Measurements from ENCODE around the gene VWA2. TPM values are rescaled to one million over a fixed set of nuclear protein-coding genes. Genes with fewer than 3 reads are reported as not detected.

Gene VWA2
- polyA plus RNA-seq, 1 donor (not counting 4 experiments of a cell fraction or from before 2014, with no cell fraction given), result 0.41 TPM

DNA sequence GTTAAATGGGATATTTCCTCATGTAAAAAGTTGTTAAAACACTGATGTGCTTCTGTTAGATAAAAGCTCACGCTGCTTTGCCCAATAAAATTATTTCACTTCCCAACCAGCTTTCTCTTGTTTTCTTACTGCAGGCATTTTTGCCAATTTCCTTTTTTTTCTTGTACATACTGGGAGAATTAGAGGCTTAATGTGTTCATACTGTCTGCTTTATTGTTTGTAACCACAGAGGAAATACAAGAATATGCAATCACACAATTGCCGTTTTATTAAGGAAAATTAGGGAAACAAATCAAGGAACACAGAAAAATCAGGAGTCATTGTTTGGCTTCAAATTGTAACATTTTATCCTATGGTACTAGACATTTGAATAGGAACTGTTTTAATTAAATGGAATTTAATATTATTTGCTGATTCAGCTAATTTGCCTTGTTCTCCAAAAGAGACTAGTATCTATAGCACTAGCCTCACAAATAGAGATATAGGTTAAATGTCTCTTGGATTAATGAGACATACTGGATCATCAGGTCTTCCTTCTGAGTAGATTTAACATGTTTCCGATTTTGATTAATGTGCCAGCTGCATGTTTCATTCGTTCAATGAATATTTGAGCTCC is 6.4 kb upstream of the VWA2 start:
- FAIRE-seq, result no peak
- TF ChIP-seq, protein P1, sequence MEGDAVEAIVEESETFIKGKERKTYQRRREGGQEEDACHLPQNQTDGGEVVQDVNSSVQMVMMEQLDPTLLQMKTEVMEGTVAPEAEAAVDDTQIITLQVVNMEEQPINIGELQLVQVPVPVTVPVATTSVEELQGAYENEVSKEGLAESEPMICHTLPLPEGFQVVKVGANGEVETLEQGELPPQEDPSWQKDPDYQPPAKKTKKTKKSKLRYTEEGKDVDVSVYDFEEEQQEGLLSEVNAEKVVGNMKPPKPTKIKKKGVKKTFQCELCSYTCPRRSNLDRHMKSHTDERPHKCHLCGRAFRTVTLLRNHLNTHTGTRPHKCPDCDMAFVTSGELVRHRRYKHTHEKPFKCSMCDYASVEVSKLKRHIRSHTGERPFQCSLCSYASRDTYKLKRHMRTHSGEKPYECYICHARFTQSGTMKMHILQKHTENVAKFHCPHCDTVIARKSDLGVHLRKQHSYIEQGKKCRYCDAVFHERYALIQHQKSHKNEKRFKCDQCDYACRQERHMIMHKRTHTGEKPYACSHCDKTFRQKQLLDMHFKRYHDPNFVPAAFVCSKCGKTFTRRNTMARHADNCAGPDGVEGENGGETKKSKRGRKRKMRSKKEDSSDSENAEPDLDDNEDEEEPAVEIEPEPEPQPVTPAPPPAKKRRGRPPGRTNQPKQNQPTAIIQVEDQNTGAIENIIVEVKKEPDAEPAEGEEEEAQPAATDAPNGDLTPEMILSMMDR (optimal IDR thresholded peaks at IDR 0.05 in 1 of 3, IDR thresholded peaks at IDR 0.05 in 1 of 3, conservative IDR thresholded peaks at IDR 0.05 in 1 of 3; ENCODE audit: extremely low read depth in 1 of 3, insufficient read depth in 2 of 3, low read length in 3 of 3), result no peak
- no peak for TF ChIP-seq EZH2 (IDR thresholded peaks at IDR 0.05; ENCODE audit: low read length)

DNA sequence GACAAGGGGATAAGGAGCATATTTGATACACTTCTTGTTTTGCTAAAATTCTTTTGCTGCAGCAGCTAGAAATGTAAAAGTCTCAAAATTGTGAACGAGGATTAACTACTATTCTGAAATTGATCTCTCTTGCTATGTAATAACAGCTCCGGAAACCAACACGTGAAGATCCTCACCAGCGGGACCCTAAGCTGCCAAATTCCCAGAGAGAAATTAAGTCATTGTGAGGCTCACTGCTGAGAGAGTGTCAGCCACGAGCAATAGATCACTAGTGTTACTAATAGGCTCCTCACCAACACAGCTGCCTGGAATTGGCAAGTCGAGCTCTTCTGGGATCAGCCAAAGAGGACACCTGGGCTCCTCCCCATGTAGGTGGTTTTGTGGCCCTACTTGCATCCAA is 5.6 kb upstream of the VWA2 start:
- no peak for FAIRE-seq
- Histone ChIP-seq H3K9ac (ENCODE audit: control insufficient read depth, extremely low read depth, insufficient read depth, low read length) (no peak overlapping the region), H3K4me1 (ENCODE audit: control insufficient read depth, extremely low read depth, insufficient read depth, low read length) (peaks cover 6% of the 10 kb centered on the region), H3K9me3 (ENCODE audit: control insufficient read depth, low read depth, low read length) (no peaks in the 10 kb centered on the region), H3K27ac (ENCODE audit: control insufficient read depth, insufficient read depth, low read length) (no peak overlapping the region), H3K36me3 (ENCODE audit: control insufficient read depth in 2 of 2, extremely low read depth in 1 of 2, insufficient read depth in 2 of 2, low read length in 2 of 2) (no peaks in the 10 kb centered on the region), H3K9me1 (ENCODE audit: control insufficient read depth, extremely low read depth, insufficient read depth, low read length) (no peaks in the 10 kb centered on the region), H4K20me1 (ENCODE audit: control insufficient read depth, extremely low read depth, insufficient read depth, low read length) (no peaks in the 10 kb centered on the region), H3K4me3 (ENCODE audit: control insufficient read depth in 2 of 3, extremely low read depth in 1 of 3, insufficient read depth in 2 of 3, low read depth in 1 of 3, low read length in 3 of 3) (no peak overlapping the region), H2AFZ (ENCODE audit: control insufficient read depth, low read length) (no peak overlapping the region), H3K79me2 (ENCODE audit: control insufficient read depth, insufficient read depth, low read length) (no peaks in the 10 kb centered on the region), H3K4me2 (ENCODE audit: control insufficient read depth, extremely low read depth, insufficient read depth, low read depth, low read length) (no peak overlapping the region), H3K27me3 (ENCODE audit: control insufficient read depth, extremely low read depth, insufficient read depth, low read length) (peaks cover 2% of the 10 kb centered on the region)
- dilution Hi-C loops (cut with MboI; ENCODE audit: extremely low pct_ligation_motif_present, low sequenced_read_pairs), result no loop called here
- TF ChIP-seq EZH2 (IDR thresholded peaks at IDR 0.05; ENCODE audit: low read length), result no peak
- TF ChIP-seq, protein P1 (optimal IDR thresholded peaks at IDR 0.05 in 1 of 3, IDR thresholded peaks at IDR 0.05 in 1 of 3, conservative IDR thresholded peaks at IDR 0.05 in 1 of 3; ENCODE audit: extremely low read depth in 1 of 3, insufficient read depth in 2 of 3, low read length in 3 of 3), result no peak
- DNase-seq (ENCODE audit: low read depth, low spot score), result no peak

More for the DNA sequence above, 6.4 kb upstream of the VWA2 start:
- no peak overlapping the region for H3K27ac ChIP-seq (ENCODE audit: control insufficient read depth, insufficient read depth, low read length)
- DNase-seq (ENCODE audit: low read depth, low spot score), result no peak
- no peaks in the 10 kb centered on the region for H3K9me1 ChIP-seq (ENCODE audit: control insufficient read depth, extremely low read depth, insufficient read depth, low read length)
- H4K20me1 ChIP-seq (ENCODE audit: control insufficient read depth, extremely low read depth, insufficient read depth, low read length), result no peaks in the 10 kb centered on the region
- dilution Hi-C loops (cut with MboI; ENCODE audit: extremely low pct_ligation_motif_present, low sequenced_read_pairs), result no loop called here
- H3K4me2 ChIP-seq (ENCODE audit: control insufficient read depth, extremely low read depth, insufficient read depth, low read depth, low read length), result no peak overlapping the region
- no peaks in the 10 kb centered on the region for H3K36me3 ChIP-seq (ENCODE audit: control insufficient read depth in 2 of 2, extremely low read depth in 1 of 2, insufficient read depth in 2 of 2, low read length in 2 of 2)
- H3K9ac ChIP-seq (ENCODE audit: control insufficient read depth, extremely low read depth, insufficient read depth, low read length), result no peak overlapping the region
- H3K9me3 ChIP-seq (ENCODE audit: control insufficient read depth, low read depth, low read length), result no peaks in the 10 kb centered on the region
- no peak overlapping the region for H2AFZ ChIP-seq (ENCODE audit: control insufficient read depth, low read length)
- peaks cover 6% of the 10 kb centered on the region for H3K4me1 ChIP-seq (ENCODE audit: control insufficient read depth, extremely low read depth, insufficient read depth, low read length)
- no peak overlapping the region for H3K4me3 ChIP-seq (ENCODE audit: control insufficient read depth in 2 of 3, extremely low read depth in 1 of 3, insufficient read depth in 2 of 3, low read depth in 1 of 3, low read length in 3 of 3)
- no peaks in the 10 kb centered on the region for H3K79me2 ChIP-seq (ENCODE audit: control insufficient read depth, insufficient read depth, low read length)
- peaks cover 2% of the 10 kb centered on the region for H3K27me3 ChIP-seq (ENCODE audit: control insufficient read depth, extremely low read depth, insufficient read depth, low read length)

Measured in keratinocyte (primary cell).